ENCODE measurements around the gene CCDC70. TPM values are rescaled to one million over a fixed set of nuclear protein-coding genes. Genes with fewer than 3 reads are reported as not detected.

CCDC70 gene
- total RNA-seq, 1 donor from 2014 or later: not detected

- DNase-seq (ENCODE audit: low read depth) (no peak), FAIRE-seq (no peak)
- TF ChIP-seq CTCF (IDR thresholded peaks at IDR 0.05; ENCODE audit: insufficient read depth, low read length, severe bottlenecking): no peak
- H3K4me3 ChIP-seq (ENCODE audit: low read depth, low read length): no peak overlapping the region
- H3K27me3 ChIP-seq (ENCODE audit: control insufficient read depth, insufficient read depth, low read length): peaks cover 6% of the 10 kb centered on the region
- H3K36me3 ChIP-seq (ENCODE audit: control insufficient read depth, insufficient read depth, low read length): no peaks in the 10 kb centered on the region
Observed at GRCh38 chr13:51831519-51831918, 30.2 kb upstream of the CCDC70 start.

- H3K27me3 ChIP-seq (ENCODE audit: control insufficient read depth, insufficient read depth, low read length): peaks cover 4% of the 10 kb centered on the region
- peak; percentile 35 for TF ChIP-seq CTCF (IDR thresholded peaks at IDR 0.05; ENCODE audit: insufficient read depth, low read length, severe bottlenecking)
- no peaks in the 10 kb centered on the region for H3K36me3 ChIP-seq (ENCODE audit: control insufficient read depth, insufficient read depth, low read length)
- DNase-seq (ENCODE audit: low read depth) (no peak), FAIRE-seq (no peak)
- no peak overlapping the region for H3K4me3 ChIP-seq (ENCODE audit: low read depth, low read length)
Observed at GRCh38 chr13:51832471-51833152, 29.2 kb upstream of the CCDC70 start.

- H3K27me3 ChIP-seq (ENCODE audit: control insufficient read depth, insufficient read depth, low read length): peaks cover 4% of the 10 kb centered on the region
- no peak for DNase-seq (ENCODE audit: low read depth)
- H3K4me3 ChIP-seq (ENCODE audit: low read depth, low read length): no peak overlapping the region
- no peak for FAIRE-seq
- no peak for TF ChIP-seq CTCF (IDR thresholded peaks at IDR 0.05; ENCODE audit: insufficient read depth, low read length, severe bottlenecking)
- H3K36me3 ChIP-seq (ENCODE audit: control insufficient read depth, insufficient read depth, low read length): no peaks in the 10 kb centered on the region
Observed at GRCh38 chr13:51833980-51834379, 27.8 kb upstream of the CCDC70 start.

- no peak for DNase-seq (ENCODE audit: low read depth)
- Histone ChIP-seq H3K36me3 (ENCODE audit: control insufficient read depth, insufficient read depth, low read length) (no peaks in the 10 kb centered on the region), H3K27me3 (ENCODE audit: control insufficient read depth, insufficient read depth, low read length) (peaks cover 4% of the 10 kb centered on the region), H3K4me3 (ENCODE audit: low read depth, low read length) (no peak overlapping the region)
- no peak for FAIRE-seq
- TF ChIP-seq CTCF (IDR thresholded peaks at IDR 0.05; ENCODE audit: insufficient read depth, low read length, severe bottlenecking): no peak
Observed at GRCh38 chr13:51834581-51835171, 27.1 kb upstream of the CCDC70 start.

GRCh38 chr13:51837016-51837415, 24.8 kb upstream of the CCDC70 start:
- Histone ChIP-seq H3K36me3 (ENCODE audit: control insufficient read depth, insufficient read depth, low read length) (no peaks in the 10 kb centered on the region), H3K27me3 (ENCODE audit: control insufficient read depth, insufficient read depth, low read length) (peaks cover 4% of the 10 kb centered on the region), H3K4me3 (ENCODE audit: low read depth, low read length) (no peak overlapping the region)
- TF ChIP-seq CTCF (IDR thresholded peaks at IDR 0.05; ENCODE audit: insufficient read depth, low read length, severe bottlenecking): no peak
- no peak for DNase-seq (ENCODE audit: low read depth)
- FAIRE-seq: no peak
